Measurements from ENCODE around the gene COL21A1.

The COL21A1 gene

DNA sequence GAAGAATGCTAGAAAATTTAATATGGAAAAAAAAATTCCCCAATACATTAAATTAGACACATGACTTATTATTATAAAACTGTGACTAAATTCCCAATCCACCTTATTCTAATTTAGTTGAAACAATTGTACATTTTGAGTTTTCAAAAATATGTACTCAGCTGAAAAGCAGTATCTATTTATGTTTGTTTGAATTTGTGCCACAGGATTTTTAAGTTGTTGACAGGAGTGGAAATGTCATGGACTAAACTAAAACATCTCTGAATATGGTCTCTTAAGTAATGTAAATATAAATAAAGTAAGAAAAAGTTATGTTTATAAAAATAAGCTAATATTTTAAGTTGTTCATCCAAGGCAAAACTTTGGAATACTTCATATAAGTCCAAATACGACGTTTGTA is 86.9 kb downstream of the COL21A1 start:
- Mint-ChIP-seq H3K36me3 (ENCODE audit: insufficient read depth) (no peaks in the 10 kb centered on the region), H3K27ac (ENCODE audit: low read depth) (no peak overlapping the region), H3K9me3 (peaks cover 11% of the 10 kb centered on the region), H3K4me3 (no peak overlapping the region), H3K4me1 (no peaks in the 10 kb centered on the region), H3K27me3 (no peaks in the 10 kb centered on the region)
- no peak for DNase-seq (ENCODE audit: low spot score in 2 of 2)
- no peak for ATAC-seq (replicated peaks; ENCODE audit: extremely low read depth, poor library complexity, severe bottlenecking)

DNA sequence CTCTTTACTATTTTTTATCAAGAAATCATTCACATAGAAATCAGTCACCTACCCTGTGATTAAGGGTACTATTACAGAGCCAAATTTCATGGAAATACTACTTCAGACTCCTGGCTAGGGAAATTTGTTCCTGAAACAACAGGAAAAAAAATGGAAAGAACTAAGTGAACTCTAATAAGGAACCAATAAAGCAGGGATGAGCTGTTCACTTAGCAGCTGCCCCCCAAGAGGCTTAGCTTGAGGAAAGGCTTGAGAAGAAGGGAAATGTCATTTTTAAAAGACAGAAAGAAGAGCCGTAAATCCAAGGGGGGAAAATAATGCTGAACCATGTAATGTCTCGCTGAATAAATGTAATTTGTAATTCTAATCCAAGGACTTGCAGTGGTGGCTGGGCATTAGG is 88.8 kb downstream of the COL21A1 start:
- H3K4me3 Mint-ChIP-seq: no peak overlapping the region
- H3K27ac Mint-ChIP-seq (ENCODE audit: low read depth): no peak overlapping the region
- H3K4me1 Mint-ChIP-seq: no peaks in the 10 kb centered on the region
- no peak for DNase-seq (ENCODE audit: low spot score in 2 of 2)
- no peak for ATAC-seq (replicated peaks; ENCODE audit: extremely low read depth, poor library complexity, severe bottlenecking)
- H3K9me3 Mint-ChIP-seq: peaks cover 23% of the 10 kb centered on the region
- no peaks in the 10 kb centered on the region for H3K27me3 Mint-ChIP-seq
- no peaks in the 10 kb centered on the region for H3K36me3 Mint-ChIP-seq (ENCODE audit: insufficient read depth)

DNA sequence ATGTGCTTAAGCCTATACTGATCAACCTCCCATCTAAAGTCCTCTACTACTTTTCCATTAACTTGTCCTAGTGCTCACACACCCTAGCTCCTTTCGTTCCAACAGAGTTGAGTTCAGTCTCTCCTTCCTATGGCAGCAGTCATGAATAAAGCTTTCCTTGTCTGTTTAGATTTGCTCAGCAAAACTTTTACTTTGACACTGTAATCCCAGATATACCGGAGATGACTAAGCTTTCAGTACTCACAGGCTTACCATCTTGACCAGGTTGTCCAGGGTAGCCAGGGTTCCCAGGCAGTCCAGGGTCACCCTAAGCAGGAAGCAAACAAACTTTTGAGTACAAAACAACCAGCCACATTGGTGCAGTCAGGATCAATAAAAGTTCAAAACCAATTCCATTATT is 90.7 kb downstream of the COL21A1 start:
- H3K9me3 Mint-ChIP-seq: peaks cover 23% of the 10 kb centered on the region
- ATAC-seq (replicated peaks; ENCODE audit: extremely low read depth, poor library complexity, severe bottlenecking): no peak
- no peaks in the 10 kb centered on the region for H3K4me1 Mint-ChIP-seq
- H3K27me3 Mint-ChIP-seq: no peaks in the 10 kb centered on the region
- no peak overlapping the region for H3K4me3 Mint-ChIP-seq
- H3K36me3 Mint-ChIP-seq (ENCODE audit: insufficient read depth): no peaks in the 10 kb centered on the region
- no peak overlapping the region for H3K27ac Mint-ChIP-seq (ENCODE audit: low read depth)
- DNase-seq (ENCODE audit: low spot score in 2 of 2): no peak

DNA sequence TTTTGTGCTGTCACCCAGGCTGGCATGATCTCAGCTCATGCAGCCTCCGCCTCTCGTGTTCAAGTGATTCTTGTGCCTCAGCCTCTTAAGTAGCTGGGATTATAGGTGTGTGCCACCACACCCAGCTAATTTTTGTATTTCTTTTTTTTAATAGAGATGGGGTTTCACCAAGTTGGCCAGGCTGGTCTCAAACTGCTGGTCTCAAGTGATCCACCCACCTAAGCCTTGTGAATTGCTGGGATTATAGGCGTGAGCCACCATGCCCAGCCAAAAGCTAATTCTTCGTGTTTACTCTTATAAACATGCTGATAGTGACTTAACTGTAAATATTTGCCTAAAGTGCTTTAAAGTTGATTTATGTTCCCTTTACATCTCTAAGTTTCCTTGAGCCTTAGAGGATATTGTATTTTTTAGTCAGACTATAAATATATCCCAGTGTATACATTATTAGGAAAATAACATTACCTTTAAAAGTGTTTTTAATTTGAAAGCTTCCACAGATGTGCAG is 91.7 kb downstream of the COL21A1 start:
- Mint-ChIP-seq H3K27me3 (no peaks in the 10 kb centered on the region), H3K4me1 (no peaks in the 10 kb centered on the region), H3K9me3 (peaks cover 16% of the 10 kb centered on the region), H3K36me3 (ENCODE audit: insufficient read depth) (no peaks in the 10 kb centered on the region), H3K4me3 (no peak overlapping the region), H3K27ac (ENCODE audit: low read depth) (no peak overlapping the region)
- ATAC-seq (replicated peaks; ENCODE audit: extremely low read depth, poor library complexity, severe bottlenecking): no peak
- DNase-seq (ENCODE audit: low spot score in 2 of 2): no peak

DNA sequence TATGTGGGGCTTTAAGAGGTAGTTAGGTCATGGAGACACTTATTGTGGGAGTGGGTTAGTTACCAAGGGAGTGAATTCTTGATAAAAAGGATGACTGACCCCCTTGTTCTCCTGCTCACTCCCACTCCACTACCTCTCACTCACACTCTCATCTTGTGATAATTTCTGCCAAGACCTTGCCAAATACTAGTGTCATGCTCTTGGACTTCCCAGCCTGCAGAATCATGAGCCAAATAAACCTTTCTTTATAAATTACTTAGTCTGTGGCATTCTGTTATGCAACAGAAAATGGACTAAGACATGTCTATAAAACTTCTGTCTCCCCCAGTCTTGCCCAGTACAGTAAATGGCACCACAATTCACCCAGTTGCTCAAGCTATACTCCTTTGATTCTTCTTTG is 93.3 kb downstream of the COL21A1 start:
- Mint-ChIP-seq H3K27me3 (no peaks in the 10 kb centered on the region), H3K27ac (ENCODE audit: low read depth) (no peak overlapping the region), H3K4me1 (no peaks in the 10 kb centered on the region), H3K4me3 (no peak overlapping the region), H3K9me3 (peaks cover 25% of the 10 kb centered on the region), H3K36me3 (ENCODE audit: insufficient read depth) (no peaks in the 10 kb centered on the region)
- DNase-seq (ENCODE audit: low spot score in 2 of 2) (no peak), ATAC-seq (replicated peaks; ENCODE audit: extremely low read depth, poor library complexity, severe bottlenecking) (no peak)

DNA sequence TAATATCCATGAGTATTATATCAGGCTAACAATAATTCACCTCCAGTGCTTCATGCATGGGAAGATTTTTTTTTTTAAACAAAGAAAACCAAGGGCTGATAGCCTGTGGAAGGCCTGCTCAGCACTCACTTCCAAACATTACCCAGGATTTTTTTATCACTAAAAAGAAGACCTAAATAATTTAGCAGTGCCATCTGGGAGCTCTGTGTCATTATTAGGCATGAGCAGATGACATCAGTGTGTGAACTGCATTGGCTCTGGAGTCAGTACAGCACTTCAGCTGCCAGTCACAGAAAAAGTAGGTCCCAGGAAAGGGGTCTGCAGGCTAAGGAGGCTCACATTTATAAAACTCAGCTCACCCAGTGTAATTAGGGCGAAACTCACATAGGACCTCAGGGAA is 94.8 kb downstream of the COL21A1 start:
- no peak for DNase-seq (ENCODE audit: low spot score in 2 of 2)
- no peak for ATAC-seq (replicated peaks; ENCODE audit: extremely low read depth, poor library complexity, severe bottlenecking)
- Mint-ChIP-seq H3K36me3 (ENCODE audit: insufficient read depth) (no peaks in the 10 kb centered on the region), H3K9me3 (peaks cover 25% of the 10 kb centered on the region), H3K4me3 (no peak overlapping the region), H3K27me3 (no peaks in the 10 kb centered on the region), H3K27ac (ENCODE audit: low read depth) (no peak overlapping the region), H3K4me1 (no peaks in the 10 kb centered on the region)

DNA sequence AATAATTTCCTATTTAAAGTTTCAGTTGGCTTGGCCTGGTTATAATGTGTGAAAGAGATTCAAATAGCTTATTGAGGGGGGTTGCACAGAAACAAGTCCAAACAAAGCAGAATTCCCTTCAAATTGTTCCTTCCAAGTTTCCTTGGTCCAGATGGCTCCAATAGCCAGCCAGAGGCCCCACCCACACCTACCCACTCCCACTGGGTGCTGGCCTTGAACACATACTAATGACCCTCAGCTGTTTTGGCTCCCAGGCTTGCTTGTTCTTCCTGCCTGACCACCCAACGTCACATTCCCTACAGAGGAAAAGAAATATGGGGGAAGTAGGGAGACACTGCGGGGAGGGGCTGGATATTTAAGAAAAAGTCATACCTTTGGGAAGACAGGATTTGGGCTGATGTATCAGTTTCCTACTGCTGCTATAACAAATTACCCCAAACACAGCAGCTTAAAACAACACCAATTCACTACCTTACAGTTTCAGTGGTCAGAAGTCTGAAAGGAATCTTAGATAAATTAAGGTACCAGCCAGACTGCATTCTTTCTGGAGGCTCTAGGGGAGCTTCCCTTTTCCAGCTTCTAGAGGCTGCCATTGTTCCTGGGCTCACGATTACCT is 95.7 kb downstream of the COL21A1 start:
- Mint-ChIP-seq H3K4me3 (no peak overlapping the region), H3K27ac (ENCODE audit: low read depth) (no peak overlapping the region), H3K36me3 (ENCODE audit: insufficient read depth) (no peaks in the 10 kb centered on the region), H3K27me3 (no peaks in the 10 kb centered on the region), H3K9me3 (peaks cover 25% of the 10 kb centered on the region), H3K4me1 (no peaks in the 10 kb centered on the region)
- ATAC-seq (replicated peaks; ENCODE audit: extremely low read depth, poor library complexity, severe bottlenecking) (no peak), DNase-seq (ENCODE audit: low spot score in 2 of 2) (no peak)

DNA sequence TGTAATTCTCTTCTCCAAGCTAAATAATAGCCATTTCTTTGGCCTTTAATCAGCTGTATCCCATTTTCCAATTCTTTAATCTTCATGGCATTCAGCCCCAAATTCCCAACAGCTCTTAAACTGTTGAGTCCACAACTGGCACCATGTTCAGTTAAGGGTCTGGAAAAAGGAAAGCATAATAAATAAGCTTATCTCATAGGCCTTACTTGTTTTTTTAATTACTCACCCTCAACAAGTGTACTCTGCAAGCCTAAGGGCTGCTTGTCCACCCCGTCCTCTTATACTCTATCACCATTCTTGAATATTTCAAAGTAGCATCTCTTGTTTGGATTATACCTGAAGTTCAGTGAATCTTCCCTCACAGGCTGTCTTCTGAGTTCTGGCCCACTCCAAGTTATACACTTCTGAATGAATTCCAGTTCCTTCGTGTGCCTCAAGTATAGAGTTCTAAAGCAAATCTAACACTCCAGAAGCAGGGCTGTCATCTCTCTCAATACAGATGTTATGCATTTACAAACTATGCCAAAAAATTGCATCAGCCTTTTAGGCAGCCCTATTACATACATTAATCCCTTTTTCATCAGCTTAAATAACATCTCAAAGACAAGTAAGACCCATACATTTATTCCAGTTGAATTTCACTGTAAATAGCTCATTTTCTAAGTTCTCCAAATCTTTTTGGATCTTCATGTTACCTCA is 98.7 kb downstream of the COL21A1 start:
- H3K36me3 Mint-ChIP-seq (ENCODE audit: insufficient read depth): no peaks in the 10 kb centered on the region
- H3K4me1 Mint-ChIP-seq: no peaks in the 10 kb centered on the region
- DNase-seq (ENCODE audit: low spot score in 2 of 2) (no peak), ATAC-seq (replicated peaks; ENCODE audit: extremely low read depth, poor library complexity, severe bottlenecking) (no peak)
- H3K27ac Mint-ChIP-seq (ENCODE audit: low read depth): no peak overlapping the region
- peaks cover 24% of the 10 kb centered on the region for H3K9me3 Mint-ChIP-seq
- no peak overlapping the region for H3K4me3 Mint-ChIP-seq
- H3K27me3 Mint-ChIP-seq: no peaks in the 10 kb centered on the region

DNA sequence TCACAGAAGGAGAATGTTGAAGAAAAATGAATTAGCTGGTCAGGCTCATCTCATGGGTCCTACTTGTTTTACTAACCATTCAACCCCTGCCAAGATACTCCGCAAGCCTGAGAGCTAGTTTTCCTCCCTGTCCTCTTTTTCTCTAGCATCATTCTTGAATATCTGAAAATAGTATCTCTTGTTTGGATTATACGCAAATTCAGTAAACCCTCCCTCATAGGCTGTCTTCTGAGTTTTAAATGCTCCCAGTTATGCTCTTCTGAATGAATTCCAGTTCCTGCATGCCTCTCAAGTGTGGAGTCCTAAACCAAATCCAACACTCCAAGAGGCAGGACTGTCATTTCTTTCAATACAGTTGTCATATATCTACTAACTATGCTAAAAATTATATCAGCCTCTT is 99.6 kb downstream of the COL21A1 start:
- H3K9me3 Mint-ChIP-seq: peaks cover 23% of the 10 kb centered on the region
- H3K4me1 Mint-ChIP-seq: no peaks in the 10 kb centered on the region
- H3K4me3 Mint-ChIP-seq: no peak overlapping the region
- H3K27me3 Mint-ChIP-seq: no peaks in the 10 kb centered on the region
- no peak overlapping the region for H3K27ac Mint-ChIP-seq (ENCODE audit: low read depth)
- H3K36me3 Mint-ChIP-seq (ENCODE audit: insufficient read depth): no peaks in the 10 kb centered on the region
- ATAC-seq (replicated peaks; ENCODE audit: extremely low read depth, poor library complexity, severe bottlenecking) (no peak), DNase-seq (ENCODE audit: low spot score in 2 of 2) (no peak)

DNA sequence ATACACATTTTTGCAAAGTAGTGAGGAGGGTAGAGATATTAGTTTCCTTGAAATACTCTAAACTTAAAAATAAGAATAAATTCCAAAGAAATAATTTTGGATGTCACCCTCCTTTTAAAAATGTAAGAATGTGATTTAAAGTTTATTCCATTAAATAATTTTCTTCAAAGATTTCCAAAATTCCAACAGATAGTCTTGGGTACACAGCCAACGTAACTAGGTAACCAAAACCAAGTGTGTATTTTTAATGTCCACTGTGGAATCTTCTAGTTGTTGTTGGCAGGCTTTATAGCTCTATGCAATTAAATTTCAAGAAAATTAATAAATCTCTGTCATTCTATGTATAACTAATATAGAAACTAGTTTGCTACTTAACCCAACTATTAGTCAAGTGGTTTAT is 101.3 kb downstream of the COL21A1 start:
- Mint-ChIP-seq H3K4me3 (no peak overlapping the region), H3K9me3 (peaks cover 23% of the 10 kb centered on the region), H3K27ac (ENCODE audit: low read depth) (no peak overlapping the region), H3K4me1 (no peaks in the 10 kb centered on the region), H3K36me3 (ENCODE audit: insufficient read depth) (no peaks in the 10 kb centered on the region), H3K27me3 (no peaks in the 10 kb centered on the region)
- no peak for DNase-seq (ENCODE audit: low spot score in 2 of 2)
- ATAC-seq (replicated peaks; ENCODE audit: extremely low read depth, poor library complexity, severe bottlenecking): no peak

DNA sequence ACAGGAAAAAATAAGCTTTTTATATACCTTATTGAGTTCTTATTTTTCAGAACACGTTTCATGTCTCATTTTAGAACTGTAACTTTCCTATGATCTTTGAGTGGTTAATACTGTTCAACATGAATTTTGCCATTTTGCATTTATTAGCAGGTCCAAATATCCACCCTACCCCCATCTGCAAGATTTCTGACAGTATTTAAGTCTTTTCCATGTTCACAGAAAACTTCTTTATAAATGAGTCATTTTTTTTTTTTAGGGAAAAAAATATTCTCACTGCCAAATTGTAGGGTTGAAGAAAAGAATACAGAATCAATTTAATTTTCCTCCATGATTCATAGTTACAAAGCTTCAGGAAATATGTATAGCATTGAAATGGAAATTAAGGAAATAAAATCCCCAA is 101.8 kb downstream of the COL21A1 start:
- ATAC-seq (replicated peaks; ENCODE audit: extremely low read depth, poor library complexity, severe bottlenecking) (no peak), DNase-seq (ENCODE audit: low spot score in 2 of 2) (no peak)
- no peaks in the 10 kb centered on the region for H3K27me3 Mint-ChIP-seq
- no peak overlapping the region for H3K4me3 Mint-ChIP-seq
- H3K36me3 Mint-ChIP-seq (ENCODE audit: insufficient read depth): no peaks in the 10 kb centered on the region
- H3K27ac Mint-ChIP-seq (ENCODE audit: low read depth): no peak overlapping the region
- peaks cover 23% of the 10 kb centered on the region for H3K9me3 Mint-ChIP-seq
- no peaks in the 10 kb centered on the region for H3K4me1 Mint-ChIP-seq

DNA sequence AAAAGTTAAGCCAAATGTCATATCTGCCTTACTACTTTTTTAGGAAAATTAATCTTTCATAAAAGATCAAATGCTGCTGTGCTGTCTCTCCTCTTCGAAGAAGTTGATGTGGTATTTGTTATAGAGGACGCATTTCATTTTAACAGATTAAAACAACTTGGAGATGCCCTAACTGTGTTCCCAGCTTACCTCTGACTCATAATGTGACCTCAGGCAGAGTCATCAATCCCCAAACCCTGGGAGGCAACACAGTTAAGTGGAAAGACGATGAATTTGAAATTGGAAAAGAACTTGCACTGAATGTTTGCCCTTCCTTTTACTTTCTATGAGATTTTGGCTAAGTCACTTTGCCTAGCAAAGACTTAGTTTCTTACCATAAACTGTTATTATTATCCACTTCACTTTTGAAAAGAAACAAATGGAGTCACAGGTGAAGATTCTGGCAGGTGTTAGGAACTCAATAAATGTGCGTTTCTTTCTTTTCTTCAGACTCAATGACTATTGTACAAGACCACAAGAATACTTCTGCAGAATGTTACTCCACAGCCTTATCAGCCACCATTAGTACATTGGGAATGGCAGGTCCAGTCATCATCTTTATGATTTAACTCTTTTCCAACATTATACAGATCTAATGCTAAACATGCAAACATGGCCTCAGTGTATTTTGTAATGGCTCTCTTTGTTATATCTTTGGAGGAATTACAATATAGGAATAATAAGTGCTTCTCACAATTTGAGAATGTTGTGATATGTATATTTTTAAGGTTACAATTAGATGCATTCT is 102.6 kb downstream of the COL21A1 start:
- Mint-ChIP-seq H3K9me3 (peaks cover 19% of the 10 kb centered on the region), H3K4me3 (no peak overlapping the region), H3K36me3 (ENCODE audit: insufficient read depth) (no peaks in the 10 kb centered on the region), H3K27me3 (no peaks in the 10 kb centered on the region), H3K4me1 (no peaks in the 10 kb centered on the region), H3K27ac (ENCODE audit: low read depth) (no peak overlapping the region)
- ATAC-seq (replicated peaks; ENCODE audit: extremely low read depth, poor library complexity, severe bottlenecking) (no peak), DNase-seq (ENCODE audit: low spot score in 2 of 2) (no peak)

DNA sequence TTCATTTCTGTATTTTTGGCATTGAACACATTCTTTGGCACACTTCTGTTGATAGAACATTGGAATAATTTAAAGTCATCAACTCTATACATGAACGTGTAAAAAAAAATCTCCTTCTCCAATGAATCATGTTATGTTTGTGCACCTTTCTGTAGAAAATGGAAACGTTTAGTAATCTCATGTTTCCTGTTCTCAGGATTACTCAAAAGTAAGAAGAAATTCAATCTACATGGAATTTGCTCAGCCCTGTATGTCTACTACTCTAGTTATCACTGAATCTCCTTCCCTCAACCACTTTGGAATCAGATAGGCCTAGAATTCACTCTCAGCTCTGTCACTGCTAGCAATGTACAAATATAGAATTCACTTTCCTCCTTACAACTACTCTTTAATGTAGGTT is 103.6 kb downstream of the COL21A1 start:
- Mint-ChIP-seq H3K4me3 (no peak overlapping the region), H3K27ac (ENCODE audit: low read depth) (no peak overlapping the region), H3K27me3 (no peaks in the 10 kb centered on the region), H3K4me1 (no peaks in the 10 kb centered on the region), H3K9me3 (peaks cover 16% of the 10 kb centered on the region), H3K36me3 (ENCODE audit: insufficient read depth) (no peaks in the 10 kb centered on the region)
- ATAC-seq (replicated peaks; ENCODE audit: extremely low read depth, poor library complexity, severe bottlenecking) (no peak), DNase-seq (ENCODE audit: low spot score in 2 of 2) (no peak)
